ENCODE data around the gene FCHSD2.

GRCh38 chr11:73154178-73154577 is 12.1 kb upstream of the FCHSD2 start:
- TF ChIP-seq, protein P1, sequence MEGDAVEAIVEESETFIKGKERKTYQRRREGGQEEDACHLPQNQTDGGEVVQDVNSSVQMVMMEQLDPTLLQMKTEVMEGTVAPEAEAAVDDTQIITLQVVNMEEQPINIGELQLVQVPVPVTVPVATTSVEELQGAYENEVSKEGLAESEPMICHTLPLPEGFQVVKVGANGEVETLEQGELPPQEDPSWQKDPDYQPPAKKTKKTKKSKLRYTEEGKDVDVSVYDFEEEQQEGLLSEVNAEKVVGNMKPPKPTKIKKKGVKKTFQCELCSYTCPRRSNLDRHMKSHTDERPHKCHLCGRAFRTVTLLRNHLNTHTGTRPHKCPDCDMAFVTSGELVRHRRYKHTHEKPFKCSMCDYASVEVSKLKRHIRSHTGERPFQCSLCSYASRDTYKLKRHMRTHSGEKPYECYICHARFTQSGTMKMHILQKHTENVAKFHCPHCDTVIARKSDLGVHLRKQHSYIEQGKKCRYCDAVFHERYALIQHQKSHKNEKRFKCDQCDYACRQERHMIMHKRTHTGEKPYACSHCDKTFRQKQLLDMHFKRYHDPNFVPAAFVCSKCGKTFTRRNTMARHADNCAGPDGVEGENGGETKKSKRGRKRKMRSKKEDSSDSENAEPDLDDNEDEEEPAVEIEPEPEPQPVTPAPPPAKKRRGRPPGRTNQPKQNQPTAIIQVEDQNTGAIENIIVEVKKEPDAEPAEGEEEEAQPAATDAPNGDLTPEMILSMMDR (IDR thresholded peaks at IDR 0.05; ENCODE audit: low read length) = no peak
- no peak for TF ChIP-seq EZH2 (IDR thresholded peaks at IDR 0.05; ENCODE audit: borderline replicate concordance, low read length)

Measured in OCI-LY1 (cell line).